ENCODE data around the gene VCP.

VCP gene

GRCh38 chr9:35103660-35104191, 31.3 kb upstream of the VCP start:
- no peak for DNase-seq (ENCODE audit: low read depth in 1 of 2, low spot score in 1 of 2)

GRCh38 chr9:35102769-35103659, 30.6 kb upstream of the VCP start, which contains the start of gene STOML2:
Gene STOML2 (minus strand): TSS chr9:35103131. CDS start chr9:35103094, 37 bp downstream.
- peak; percentile 79 to 80 for DNase-seq (ENCODE audit: low read depth in 1 of 2, low spot score in 1 of 2)

- DNase-seq (ENCODE audit: low read depth in 1 of 2, low spot score in 1 of 2), result no peak
Measured at GRCh38 chr9:35102465-35102768, 30.0 kb upstream of the VCP start.

GRCh38 chr9:35097573-35097972, 25.1 kb upstream of the VCP start:
- no peak for DNase-seq (ENCODE audit: low read depth in 1 of 2, low spot score in 1 of 2)

DNA sequence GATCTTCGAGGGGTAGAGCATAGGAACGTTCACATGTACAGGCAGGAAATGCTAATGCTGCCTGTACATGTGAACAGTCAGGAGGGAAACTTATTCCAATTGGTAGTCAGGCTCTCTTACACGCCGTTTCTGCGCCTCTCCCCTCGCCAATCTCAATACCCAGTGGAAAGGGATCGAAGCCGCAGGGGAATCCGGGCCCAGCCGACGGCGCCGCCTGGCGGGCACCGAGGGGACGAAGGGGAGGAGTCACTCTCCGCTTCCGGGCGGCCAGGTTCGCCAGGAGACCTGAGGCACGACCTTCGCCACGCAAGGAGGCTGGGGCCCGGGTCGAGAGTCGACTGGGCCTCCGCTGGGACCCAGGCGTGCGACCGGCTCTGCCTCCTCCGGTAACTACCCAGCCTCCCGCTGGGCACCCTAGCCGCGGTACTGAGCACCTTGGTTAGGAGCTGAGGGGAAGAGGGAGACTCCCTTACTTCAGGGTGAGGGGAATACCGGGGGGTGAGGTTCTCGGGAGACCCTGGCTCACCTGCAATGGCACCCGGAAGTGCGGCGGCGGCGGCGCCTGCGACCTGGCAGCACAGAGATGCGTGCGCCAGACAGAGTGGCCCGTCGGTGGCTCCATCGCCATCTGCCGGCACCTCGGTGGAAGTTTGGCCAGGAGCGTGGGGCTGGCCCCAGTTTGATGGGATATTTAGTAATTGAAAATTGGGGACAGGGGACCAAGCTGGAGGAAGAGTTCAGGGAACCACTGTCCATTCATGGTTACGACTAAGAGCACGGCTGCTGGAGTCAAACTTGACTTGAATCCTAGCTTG, 23.8 kb upstream of the VCP start, which contains the start of gene PIGO:
Gene PIGO (minus strand): TSS at position 557 of the 815 bp plus-strand sequence. CDS start 1,026 bp downstream, outside the sequence.
- DNase-seq (ENCODE audit: low read depth in 1 of 2, low spot score in 1 of 2), result peak; percentile 77 to 85

DNA sequence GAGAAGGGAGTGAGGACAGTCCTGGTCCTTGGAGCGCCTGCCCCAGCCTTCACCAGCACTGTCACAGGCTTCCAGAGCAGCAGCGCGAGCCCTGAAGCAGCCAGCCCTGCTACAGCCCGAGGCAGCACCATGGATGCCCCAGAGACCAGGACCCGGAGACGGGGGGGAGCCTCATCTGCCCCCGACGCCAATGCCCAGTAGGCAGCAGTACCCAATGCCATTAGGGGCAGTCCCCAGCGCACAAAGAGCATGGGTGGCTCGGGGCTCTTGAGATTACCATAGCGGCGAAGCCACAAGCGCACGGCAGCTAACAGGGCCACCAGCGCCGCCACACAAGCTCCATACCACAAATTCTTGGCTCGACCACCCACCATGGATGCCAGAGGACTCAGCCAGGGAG, 19.1 kb upstream of the VCP start:
- no peak for DNase-seq (ENCODE audit: low read depth in 1 of 2, low spot score in 1 of 2)

DNA sequence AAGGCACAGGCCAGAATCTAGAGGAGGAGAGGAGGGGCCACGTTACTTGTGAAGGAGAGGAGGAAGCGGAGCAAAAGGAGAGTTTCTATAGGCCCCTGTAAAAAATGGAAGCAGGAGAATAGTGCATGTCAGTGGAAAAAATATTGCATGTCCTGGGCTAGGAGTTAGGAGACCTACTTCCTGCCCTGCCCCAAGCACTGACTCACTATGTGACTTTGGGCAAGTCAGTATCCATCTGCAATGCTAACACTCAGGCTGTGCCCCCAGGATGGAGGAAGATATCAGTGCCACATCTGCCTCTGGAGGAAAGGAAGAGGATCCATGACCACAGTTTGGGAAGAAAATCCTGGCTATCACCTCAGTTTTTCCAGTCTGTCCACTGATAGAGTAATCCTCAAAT, 17.0 kb upstream of the VCP start:
- no peak for DNase-seq (ENCODE audit: low read depth in 1 of 2, low spot score in 1 of 2)

DNA sequence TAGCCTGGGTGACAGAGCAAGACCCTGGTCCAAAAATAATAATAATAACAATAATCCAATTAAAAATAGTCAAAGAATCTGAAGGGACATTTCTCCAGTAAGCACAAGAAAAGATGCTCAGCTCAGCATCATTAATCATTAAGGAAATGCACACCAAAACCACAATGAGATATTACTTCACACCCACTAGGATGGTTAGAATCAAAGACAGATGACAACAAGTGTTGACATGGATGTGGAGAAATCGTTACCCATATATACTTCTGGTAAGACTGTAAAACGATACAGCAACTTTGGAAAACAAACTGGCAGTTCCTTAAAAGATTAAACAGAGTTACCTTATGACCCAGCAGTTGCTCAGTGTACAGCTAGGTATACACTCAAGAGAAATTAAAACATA, 12.7 kb upstream of the VCP start:
- no peak for DNase-seq (ENCODE audit: low read depth in 1 of 2, low spot score in 1 of 2)

DNA sequence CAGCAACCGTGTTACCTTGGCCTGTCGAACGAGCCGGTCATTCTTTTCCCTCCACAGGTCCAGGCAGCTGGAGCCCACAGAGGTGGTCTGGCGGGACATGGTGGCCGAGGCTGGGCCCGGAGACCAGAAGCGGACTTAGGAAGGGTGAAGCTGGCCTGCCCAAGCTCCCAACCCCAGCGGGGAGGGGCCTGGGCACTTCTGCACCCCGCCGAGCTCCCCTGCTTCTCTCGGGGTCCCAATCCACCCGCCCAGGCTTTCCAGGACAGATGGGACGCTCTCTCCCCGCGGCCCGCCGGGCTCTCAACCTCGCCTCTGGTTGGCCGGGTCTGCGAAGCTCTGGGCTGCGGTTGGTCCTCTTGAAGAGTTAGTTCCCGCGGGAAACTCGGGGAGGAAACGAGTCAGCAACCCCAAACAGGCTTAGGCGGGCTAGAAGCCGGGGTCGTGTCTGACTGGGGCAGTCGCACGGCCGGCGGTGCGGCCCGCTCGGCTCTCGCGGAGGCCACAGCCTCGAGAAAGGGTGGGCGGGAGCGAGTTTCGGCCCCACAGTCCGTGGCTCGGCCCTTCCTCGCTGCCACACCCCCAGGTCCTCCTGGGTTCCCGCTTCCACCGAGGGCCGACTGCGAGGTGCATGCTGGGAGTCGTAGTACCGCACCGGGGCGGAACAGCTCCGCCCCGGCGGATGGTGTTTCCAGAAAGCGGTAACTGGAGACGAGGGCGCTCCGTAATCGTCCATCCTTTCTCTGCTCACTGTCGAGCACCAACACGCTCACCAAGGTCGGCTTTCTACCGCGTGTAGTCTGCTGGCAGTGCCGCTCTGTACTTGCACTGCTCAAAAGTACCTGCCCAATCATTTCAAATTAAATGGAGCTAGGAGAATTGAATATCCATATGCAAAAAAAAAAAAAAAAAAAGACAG, 7.3 kb upstream of the VCP start, which contains the start of gene FANCG:
Gene FANCG (minus strand): TSS at position 517 of the 916 bp plus-strand sequence. CDS start 418 bp downstream, at position 99.
- peak; percentile 66 to 72 for DNase-seq (ENCODE audit: low read depth in 1 of 2, low spot score in 1 of 2)

GRCh38 chr9:35079041-35079425, 6.6 kb upstream of the VCP start:
- DNase-seq (ENCODE audit: low read depth in 1 of 2, low spot score in 1 of 2), result no peak

GRCh38 chr9:35078066-35078465, 5.6 kb upstream of the VCP start:
- DNase-seq (ENCODE audit: low read depth in 1 of 2, low spot score in 1 of 2), result no peak

- no peak for DNase-seq (ENCODE audit: low read depth in 1 of 2, low spot score in 1 of 2)
Measured at GRCh38 chr9:35076848-35077247, 4.4 kb upstream of the VCP start.

- no peak for DNase-seq (ENCODE audit: low read depth in 1 of 2, low spot score in 1 of 2)
Measured at GRCh38 chr9:35075358-35075757, 2.9 kb upstream of the VCP start.

DNA sequence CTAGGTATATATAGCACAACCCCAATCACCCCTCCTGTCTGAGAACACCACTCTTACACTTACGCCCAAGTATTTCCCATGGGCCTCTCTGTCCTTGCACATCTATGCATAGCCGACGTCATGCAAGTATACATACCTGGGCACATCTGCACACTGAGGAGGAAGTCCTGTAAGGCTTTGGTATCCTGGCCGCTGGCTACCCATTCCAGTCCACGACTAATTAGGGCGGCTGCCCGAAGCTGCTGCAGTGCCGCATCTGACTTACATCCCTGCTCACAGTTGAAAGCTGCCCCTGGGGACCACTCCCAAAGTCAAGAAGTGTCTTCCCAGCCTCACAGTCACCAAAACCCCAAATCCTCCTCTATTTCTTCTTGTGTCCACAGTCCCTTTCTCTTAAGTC, 2.4 kb upstream of the VCP start:
- no peak for DNase-seq (ENCODE audit: low read depth in 1 of 2, low spot score in 1 of 2)

GRCh38 chr9:35074141-35074540, 1.7 kb upstream of the VCP start:
- no peak for DNase-seq (ENCODE audit: low read depth in 1 of 2, low spot score in 1 of 2)

DNA sequence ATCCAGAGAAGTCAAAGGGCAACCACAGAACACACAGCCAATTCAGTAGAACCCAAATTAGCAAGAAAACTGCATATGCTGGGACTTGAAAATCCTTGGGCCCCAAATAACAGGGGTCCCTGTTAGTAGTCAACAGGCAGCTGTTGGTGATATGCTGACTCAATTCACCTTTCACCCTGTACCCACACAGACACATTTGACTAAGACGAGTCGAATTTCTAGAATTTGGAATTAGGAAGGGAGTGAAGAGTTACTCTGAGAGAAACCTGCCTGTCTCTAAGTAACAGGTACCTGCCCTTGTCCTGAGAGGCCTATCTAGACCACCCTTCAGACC, 821 bp upstream of the VCP start:
- DNase-seq (ENCODE audit: low read depth in 1 of 2, low spot score in 1 of 2), result no peak

GRCh38 chr9:35071814-35072460, 488 bp downstream of the VCP start:
- peak; percentile 48 to 59 for DNase-seq (ENCODE audit: low read depth in 1 of 2, low spot score in 1 of 2)

GRCh38 chr9:35070823-35071813, 1.3 kb downstream of the VCP start:
- DNase-seq (ENCODE audit: low read depth in 1 of 2, low spot score in 1 of 2), result no peak

GRCh38 chr9:35069020-35069419, 3.4 kb downstream of the VCP start:
- no peak for DNase-seq (ENCODE audit: low read depth in 1 of 2, low spot score in 1 of 2)

Data from stimulated activated CD4-positive, alpha-beta T cell treated with anti-CD3 and anti-CD28 coated beads, Interleukin-15, amount 100 ng/mL, for 1 hour (primary cell).